HG03097 (cell line): Measurements from ENCODE around the gene MYLK.
"Not testable (repeated sequence)": the region's sequence is repeated elsewhere in the genome, so short reads cannot be mapped to it uniquely, and the experiment has no call there.

ENCODE experiments used
- ATAC-seq: cut with Tn5 transposase; IDR thresholded peaks from one replicate; pipeline ENCODE4 v1.9.1; 2021; ENCODE audit not compliant: unreplicated experiment, low FRiP score

The MYLK gene

DNA sequence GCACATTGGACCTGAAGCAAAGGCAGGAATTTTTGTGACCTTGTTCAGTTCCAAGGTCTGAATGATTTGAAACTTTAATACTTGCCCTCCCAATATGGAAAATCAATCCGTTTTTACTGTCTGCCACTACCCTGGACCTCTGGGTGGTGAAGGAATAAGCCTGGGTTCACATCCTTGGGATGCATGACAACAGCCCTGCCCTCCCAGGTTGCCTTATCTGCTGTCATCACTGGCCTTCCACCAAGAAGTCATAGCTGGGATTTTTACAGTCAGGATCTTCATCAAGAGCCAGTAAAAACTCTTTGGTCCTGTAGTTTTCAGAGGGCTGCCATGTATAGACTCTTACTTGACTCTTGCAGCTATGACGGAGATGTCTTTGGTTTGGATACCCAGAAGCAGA lies 128.6 kb downstream of the MYLK start:
- ATAC-seq = no peak

DNA sequence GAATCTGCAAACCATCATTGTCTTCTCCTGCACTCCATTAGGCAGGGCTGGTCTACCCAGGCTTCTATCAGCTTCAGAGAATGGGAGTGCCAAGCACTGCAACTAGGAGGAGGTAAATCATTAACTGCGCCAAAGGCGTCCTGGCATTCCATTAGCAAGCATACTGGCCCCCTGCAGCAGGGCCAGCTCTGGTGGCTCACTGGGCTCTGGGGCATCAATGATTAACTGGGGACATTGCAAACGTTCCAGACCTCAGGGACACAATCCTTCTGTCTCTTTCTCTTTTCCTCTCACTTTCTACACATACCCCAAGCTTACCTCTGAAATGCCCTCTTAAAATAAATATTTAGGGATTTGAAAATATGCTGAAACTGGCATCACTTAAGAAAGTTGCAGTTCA lies 129.0 kb downstream of the MYLK start:
- no peak for ATAC-seq

DNA sequence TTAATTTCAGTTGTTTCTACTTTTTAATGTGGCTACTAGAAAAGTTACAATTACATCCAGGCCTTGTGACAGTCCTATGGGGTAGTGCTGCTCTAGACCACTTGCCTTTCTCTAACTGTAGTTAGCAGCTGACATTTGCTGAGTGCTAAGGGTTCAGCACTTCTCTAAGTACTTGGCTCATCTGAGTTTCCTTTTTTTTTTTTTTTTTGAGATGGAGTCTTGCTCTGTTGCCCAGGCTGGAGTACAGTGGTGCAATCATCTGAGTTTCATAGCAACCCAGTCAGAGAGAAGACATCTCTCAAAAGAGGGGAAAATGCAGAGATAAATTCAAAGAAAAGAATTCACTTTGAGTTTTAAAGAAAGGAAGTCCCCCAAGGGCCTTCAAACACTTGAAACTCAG lies 130.8 kb downstream of the MYLK start:
- no peak for ATAC-seq

DNA sequence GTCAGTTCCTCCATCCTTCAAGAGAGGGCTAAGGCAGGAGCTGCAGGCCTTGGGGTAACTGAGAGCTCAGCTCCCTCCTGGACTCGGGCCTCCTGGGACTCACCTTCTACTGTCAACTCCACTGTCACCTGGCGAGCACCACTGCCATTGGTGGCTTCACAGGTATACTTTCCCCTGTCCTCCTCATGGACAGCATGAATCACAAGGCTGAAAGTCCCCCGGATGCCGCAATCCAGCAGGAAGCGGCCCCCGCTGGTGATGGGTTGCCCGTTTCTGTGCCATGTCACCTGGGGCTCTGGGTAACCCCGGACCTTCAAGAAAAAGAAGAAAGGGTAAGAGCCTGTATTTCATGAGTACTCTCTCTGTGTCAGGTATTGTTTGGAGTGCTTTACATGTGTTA lies 131.9 kb downstream of the MYLK start:
- no peak for ATAC-seq

DNA sequence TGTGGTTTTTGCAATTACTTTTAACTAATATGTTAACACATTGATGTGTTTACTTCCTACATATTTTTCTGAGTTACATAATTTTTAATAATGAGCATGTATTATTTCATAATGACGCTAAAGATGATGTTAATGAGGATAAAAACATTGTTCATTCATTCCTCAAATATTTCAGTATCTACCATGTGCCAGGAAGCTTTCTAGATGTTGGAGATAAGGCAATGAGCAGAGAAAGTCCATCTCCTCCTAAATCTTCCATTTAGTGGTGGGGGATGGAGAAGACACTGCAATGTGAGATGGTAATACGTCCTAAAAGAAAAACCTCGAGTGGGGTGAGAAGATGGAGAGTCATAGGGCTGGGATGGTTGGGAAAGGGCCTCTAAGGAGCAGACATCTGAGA lies 132.7 kb downstream of the MYLK start:
- ATAC-seq = no peak

DNA sequence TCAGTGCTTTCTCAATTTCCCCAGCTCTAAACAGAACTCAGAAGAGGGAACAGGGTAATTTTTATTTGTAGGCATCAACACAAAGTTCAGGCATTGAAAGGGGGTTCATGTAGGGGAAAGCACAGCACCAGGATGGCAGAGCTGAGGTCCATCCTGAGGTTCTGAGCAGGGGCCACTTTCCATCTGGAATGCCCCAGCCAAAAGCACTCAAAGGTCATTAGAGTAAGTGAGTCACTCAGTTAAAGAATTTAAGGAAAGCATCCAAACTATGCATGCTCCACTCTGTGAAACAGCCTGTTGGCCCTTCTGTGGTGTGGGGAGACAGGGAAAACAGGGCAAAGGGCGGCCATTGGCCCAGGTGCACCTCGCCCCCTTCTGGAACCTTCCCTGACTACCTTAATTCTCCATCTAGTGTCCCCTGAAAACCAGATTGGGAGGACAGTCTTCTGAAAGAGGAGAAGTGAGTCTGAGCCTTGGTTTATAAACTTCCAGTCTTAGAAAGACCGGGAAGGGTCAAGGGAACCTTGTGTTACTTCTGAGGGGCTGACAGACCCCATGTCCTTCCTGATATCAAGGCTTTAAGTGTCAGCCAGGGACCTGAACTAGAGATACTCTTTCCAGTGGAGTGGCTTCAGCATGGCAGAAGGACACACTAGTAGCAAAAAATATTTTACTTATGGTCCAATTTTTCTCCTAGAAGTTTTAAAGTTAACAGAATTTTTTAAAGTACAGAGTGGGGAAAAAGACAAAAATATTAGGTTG lies 133.3 kb downstream of the MYLK start:
- ATAC-seq = no peak

DNA sequence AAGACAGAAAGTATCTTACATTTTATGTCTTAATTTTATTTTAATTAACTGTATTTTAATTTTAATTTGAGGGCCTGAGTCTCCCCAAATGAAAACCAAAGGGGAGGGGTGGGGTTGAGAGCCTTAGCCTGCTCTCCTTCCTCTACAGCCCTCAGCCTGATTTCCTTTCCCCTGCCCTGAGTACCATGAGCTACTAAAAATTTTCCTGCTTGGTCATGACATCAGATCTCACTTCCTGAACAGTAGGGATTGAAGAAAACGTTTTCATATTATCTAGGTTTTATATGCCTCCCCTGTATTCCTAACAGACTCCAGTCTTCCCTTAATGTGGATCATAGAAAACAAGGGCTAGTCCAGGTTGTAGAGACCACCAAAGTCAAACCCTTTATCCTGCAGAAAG lies 133.9 kb downstream of the MYLK start:
- no peak for ATAC-seq

DNA sequence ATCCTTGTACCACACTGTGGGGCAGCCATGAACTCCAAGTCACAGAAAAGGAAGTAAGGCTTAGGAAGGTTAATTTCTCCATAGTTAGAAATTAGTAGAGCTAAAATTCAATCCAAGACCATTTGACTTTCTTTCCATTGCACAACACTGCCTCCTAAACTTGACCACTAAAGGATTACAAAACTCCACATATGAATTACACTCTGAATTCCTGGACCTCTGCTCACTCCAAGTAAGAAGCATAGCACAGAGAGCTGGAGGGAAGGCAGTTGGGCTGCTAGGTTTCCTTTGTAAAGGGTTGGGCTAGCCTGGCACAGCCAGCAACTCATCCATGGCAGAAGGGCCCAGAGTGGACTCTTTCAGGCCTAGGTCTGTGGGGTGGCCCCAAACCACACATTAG lies 134.4 kb downstream of the MYLK start:
- ATAC-seq = no peak

DNA sequence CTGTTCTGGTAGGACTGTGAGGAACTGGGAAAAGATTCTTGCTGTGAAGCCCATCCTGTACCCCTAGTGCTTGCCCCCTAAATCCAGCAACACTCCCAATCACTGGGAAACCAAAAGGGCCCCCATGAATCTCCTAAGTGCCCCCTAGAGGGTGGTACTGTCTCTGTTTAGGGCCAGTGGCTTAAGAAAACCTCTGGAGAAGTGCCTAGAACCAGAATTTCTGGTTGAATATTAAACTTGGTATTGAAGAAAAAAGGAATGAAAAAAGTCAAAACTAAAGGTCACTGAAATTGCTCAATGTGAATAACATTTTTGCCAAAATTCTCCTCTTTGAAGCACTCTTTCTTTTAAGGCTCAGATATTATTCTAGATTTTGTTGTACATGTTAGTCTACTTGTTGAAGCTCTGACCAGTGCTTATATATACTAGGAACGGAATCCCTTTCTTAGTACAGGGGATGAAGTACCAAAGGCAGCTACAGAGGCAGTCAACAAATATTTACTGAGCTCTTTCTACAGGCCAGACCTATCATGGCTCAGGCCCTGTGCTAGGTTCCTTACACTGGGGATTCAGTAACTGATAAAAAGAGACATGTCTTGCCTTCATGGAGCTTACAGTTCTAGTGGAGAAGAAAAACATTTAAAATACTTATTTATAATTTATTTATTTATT lies 138.8 kb downstream of the MYLK start:
- no peak for ATAC-seq

DNA sequence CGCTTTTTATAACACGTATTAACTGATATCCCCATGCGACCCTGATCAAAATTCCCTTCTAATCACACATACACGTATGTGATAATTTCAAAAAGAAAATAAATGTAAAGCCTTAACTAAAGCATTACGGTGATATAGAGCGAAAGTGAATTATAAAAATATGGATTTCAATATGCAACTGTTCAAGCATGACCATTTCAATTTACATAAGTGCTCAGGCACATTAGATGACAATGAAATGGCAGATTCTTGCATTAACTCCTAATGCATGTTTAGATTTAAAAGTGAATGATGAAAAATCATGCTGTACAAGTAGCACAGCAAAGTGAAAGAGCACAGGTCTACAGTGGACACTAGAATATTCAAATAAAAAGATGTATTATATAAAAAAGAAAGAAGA lies 140.1 kb downstream of the MYLK start:
- ATAC-seq = no peak

DNA sequence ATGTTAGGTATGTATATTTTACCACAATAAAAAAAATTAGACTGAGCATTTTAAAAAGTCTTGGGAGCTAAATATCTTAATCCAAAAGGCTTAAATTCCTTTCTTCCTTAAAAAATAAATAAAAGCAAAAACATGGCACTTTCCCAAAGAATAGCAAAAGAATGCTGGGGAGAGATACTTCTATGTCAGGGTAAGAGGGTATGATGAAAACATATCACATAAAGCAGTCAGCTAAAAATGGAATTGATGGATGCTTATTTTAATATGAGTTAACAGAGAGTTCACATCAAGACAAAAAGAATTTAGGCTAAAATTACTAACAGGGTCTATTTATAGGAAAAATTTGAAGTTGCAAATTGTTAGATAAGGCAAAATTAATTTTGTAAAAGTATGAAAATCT lies 141.0 kb downstream of the MYLK start:
- no peak for ATAC-seq

DNA sequence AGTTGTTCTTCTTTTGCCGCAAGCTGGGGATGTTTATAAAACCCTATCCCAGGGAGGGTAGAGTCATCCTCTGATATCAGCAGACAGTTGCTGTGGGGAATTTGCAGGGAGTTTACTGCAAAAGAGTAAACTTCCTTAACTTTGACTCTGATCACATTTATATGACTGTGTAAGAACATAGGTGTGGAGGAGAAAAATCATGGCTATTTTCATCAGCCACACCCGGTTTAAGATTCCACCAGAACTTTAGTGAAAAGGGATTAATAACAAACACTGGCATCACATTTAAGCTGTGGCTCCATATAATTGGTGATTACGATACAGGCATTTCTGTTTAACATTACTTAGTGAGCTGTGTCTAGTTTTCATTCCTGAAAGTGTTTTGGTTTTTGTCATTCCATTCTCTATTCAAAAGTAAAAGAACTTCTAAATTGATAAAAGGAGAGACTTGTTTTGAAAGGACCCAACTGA lies 143.1 kb downstream of the MYLK start:
- no peak for ATAC-seq

DNA sequence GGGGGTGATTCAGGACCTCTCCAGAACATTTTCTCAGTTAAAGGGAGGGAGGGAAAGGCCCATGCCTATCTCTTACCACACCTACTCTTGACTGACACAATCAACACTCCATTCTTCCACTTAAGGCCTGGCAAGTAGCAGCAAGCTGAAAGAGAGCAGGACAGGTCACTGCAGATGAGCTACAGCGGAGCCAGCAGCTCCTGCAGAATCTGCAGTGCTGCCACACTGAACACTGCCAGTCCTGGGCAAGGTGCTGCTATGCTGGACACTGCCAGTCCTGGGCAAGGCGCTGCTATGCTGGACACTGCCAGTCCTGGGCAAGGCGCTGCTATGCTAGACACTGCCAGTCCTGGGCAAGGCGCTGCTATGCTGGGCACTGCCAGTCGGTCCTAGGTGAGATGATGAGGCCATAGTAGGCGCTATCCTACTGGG lies 143.7 kb downstream of the MYLK start:
- no peak for ATAC-seq

DNA sequence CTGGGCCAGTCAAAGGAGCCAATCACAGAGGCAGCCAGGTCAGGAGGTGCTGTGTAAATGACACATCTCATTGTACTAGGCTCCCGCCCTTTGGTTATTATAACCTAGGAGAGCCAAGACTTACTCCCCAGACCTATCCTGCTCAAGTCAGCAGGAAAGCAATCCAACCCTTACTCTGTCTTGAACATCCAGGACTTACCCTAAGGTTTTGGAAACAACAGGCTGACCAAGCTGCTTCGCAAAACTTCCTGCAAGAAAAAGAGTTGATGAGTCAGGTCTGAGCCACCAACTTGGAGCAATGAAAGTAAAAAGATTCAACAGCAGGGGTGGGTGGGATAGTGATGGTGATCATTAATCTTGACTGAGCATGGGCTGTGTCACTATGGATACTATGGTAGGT lies 144.4 kb downstream of the MYLK start:
- no peak for ATAC-seq

DNA sequence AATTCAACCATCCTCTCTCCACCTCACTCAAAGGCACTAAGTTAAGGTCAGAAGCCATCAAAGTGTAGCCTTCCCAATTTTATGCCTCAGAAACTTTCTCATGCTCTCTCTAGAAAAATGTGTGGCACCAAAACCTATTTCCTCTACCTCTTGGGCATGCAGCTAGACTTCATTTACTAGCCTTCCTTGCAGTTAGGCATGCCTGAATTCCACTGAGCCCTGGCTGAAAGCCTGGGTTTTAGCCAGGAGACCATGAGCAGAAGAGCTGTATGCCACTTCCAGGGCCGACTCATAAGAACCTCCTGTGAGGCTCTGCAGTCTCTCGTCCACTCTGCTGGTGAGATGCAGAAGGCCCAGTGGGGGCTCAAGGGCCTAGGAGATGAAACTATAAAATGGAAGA lies 145.0 kb downstream of the MYLK start:
- no peak for ATAC-seq

DNA sequence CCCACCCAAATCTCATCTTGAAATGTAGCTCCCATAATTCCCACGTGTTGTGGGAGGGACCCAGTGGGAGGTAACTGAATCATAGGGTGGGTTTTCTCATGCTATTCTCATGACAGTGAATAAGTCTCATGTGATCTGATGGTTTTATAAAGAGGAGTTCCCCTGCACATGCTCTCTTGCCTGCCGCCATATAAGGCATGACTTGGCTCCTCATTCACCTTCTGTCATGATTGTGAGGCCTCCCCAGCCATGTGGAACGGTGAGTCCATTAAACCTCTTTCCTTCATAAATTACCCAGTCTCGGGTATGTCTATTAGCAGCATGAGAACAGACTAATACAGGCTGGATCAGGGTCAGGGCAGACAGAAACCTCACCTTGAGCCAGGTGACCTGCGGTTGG lies 145.6 kb downstream of the MYLK start:
- ATAC-seq = not testable (repeated sequence)

DNA sequence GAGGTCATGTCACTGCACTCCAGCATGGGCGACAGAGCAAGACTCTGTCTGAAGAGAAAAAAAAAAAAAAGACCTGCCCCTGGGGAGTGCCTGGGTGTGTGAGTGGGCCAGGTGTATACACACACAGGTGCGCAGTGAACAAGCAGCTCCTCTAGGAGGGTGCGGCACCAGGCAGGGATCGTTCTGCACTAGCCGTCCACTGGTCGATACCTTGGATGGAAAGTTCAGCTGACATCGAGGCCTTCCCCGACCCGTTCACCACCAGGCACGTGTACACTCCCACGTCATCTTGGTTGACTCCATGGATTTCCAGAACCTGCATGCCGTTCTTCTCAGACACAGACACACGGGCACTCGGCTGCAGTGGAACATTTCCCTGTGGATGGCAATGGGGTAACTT lies 147.0 kb downstream of the MYLK start:
- no peak for ATAC-seq

DNA sequence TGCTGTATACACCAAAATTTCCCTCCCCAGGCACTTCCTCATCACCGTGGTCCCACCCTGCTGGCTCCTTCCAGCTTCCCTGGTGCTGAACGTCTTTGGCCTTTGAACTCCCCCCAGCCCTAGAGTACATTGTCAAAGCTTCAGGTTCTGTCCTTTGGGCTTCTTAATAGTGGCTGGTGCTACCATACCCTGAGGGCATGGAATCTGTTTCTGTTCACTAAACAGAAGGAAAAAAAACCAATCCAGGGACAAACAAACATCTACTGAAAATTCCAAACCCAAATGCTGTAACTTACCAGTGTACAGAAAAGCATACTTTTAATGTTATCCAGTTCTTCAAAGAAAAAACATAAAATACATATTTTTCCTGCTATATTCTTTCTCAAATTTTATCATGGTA lies 148.7 kb downstream of the MYLK start:
- ATAC-seq = no peak

DNA sequence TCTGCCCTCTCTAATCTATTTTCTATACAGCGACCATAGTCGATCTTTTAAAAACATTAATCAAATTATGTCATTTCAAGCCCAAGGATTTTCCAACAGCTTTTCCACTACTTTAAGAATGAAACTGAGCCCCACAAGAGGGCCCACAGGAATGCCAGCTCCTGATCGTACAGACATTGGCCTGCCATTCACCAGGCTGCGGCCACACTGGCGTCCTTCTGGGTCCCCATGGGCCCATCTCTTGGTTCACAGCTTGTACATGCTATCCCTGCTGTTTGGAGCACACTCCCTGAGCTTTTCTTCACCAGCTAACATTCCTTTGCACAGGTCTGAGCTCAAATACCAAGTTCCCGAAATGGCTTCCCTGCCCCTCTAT lies 149.6 kb downstream of the MYLK start:
- no peak for ATAC-seq

DNA sequence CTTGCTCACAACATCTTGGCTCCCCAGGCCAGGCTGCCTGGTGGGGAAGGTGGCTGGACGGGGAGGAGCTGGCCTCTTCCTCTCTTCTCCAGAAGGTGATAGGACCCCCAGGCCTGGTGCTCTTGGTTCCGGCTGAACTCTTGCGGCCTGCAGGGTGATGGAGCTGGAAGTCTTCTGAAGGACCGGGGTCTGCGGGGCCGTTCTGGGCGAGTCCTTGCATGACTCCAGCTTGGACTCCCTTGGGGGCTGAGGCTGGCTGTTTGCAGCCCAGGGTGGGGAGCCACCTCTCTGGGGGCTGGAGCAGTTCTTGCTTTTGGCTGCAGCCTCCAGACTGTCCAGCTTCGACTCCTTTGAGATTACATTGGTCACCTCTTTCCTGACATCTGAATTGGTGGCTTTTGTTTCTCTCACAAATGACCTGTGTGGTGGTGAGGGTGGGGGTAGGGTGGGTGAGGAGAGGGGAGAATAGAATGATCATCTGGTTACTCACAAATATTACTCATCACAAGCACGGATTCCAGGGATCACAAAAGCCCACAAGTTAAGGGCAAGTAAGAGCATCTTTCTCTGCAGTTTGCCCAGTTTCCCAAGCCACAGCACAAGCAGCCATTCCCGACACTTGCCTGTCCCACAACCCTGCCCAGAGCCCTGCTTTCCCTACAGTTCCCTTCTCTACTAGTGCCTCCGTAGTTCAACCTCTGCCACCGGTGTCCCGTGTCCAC lies 150.2 kb downstream of the MYLK start:
- ATAC-seq = no peak

DNA sequence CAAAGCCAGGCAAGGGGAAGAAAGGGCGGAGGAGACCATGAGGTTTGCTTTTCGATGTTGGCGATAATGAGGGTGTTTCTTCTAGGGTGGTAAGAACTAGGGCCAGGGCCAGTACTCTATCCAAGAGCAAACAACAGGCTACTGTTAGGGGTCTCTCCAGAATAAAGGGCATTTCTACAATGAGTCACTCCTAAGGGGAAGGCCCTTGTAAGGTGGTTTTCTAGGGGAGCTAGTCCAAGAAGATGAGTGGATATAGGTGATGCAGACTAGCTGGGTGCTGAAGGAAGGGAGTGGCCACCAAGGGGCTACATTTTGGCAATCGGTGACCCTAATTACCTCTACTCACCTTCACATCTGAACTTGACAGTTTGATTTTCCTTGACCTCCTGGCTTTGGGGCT lies 150.8 kb downstream of the MYLK start:
- no peak for ATAC-seq

DNA sequence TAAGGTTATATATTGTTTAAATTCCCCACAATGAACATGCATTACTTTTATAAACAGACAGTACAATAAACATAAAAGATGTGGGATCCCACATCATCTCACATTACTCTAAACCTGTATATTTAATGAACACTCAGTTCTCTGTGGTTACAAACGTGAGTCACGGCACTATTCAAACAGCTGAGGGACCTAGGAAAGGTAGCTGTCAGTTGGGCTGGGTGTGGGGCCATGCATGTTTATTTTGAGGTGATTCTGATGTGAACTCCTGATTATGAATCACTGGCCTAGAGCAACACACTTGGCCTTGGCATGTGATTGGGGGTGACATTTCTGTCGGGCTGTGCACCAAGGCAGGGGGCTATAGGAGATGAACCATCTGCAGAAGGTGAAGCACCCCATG lies 151.7 kb downstream of the MYLK start:
- ATAC-seq = no peak
